ENCODE results near the gene C1QTNF1. TPM values are rescaled to one million over a fixed set of nuclear protein-coding genes. Genes with fewer than 3 reads are reported as not detected.

Gene C1QTNF1
- total RNA-seq, 3 donors from 2014 or later (not counting 1 experiment from before 2014, with no cell fraction given), result 0.20 to 0.28 TPM; not detected in 1

GRCh38 chr17:79075446-79075750 is 51.4 kb downstream of the C1QTNF1 start:
- peak overlapping the region; percentile 75 to 91 for H3K27ac Mint-ChIP-seq
- no peak for TF ChIP-seq CTCF (IDR thresholded peaks at IDR 0.05)
- Histone ChIP-seq H3K4me3 (ENCODE audit: low read length) (peak overlapping the region; percentile 38), H3K9me3 (ENCODE audit: control insufficient read depth, insufficient read depth, low read length) (no peaks in the 10 kb centered on the region), H3K4me1 (ENCODE audit: control insufficient read depth, insufficient read depth, low read length) (peaks cover 23% of the 10 kb centered on the region), H3K27ac (ENCODE audit: low read length) (peak overlapping the region; percentile 54), H3K27me3 (ENCODE audit: control insufficient read depth, insufficient read depth, low read length) (no peaks in the 10 kb centered on the region), H3K36me3 (ENCODE audit: control insufficient read depth, insufficient read depth, low read length) (peaks cover 7% of the 10 kb centered on the region)
- intact Hi-C loops (cut with micrococcal nuclease), result loop anchor here (2.0 kb wide), 1 partner anchor 17 kb away; no protein-coding TSS in a partner anchor
- H3K36me3 Mint-ChIP-seq, result no peaks in the 10 kb centered on the region
- 12% methylated on average over 6 of the region's 6 CpGs for WGBS (ENCODE audit: insufficient coverage)
- peaks cover 0 to 1% of the 10 kb centered on the region in 2 donors for H3K27me3 Mint-ChIP-seq (ENCODE audit: low read depth in 2 of 2)
- ATAC-seq (peak in 1 of 3 donors; percentile 15), DNase-seq (peak in 1 of 2 donors; percentile 55)
- H3K9me3 Mint-ChIP-seq, result no peaks in the 10 kb centered on the region
- peaks cover 10 to 21% of the 10 kb centered on the region in 2 donors for H3K4me1 Mint-ChIP-seq
- H3K4me3 Mint-ChIP-seq, result peak overlapping the region; percentile 88

DNA sequence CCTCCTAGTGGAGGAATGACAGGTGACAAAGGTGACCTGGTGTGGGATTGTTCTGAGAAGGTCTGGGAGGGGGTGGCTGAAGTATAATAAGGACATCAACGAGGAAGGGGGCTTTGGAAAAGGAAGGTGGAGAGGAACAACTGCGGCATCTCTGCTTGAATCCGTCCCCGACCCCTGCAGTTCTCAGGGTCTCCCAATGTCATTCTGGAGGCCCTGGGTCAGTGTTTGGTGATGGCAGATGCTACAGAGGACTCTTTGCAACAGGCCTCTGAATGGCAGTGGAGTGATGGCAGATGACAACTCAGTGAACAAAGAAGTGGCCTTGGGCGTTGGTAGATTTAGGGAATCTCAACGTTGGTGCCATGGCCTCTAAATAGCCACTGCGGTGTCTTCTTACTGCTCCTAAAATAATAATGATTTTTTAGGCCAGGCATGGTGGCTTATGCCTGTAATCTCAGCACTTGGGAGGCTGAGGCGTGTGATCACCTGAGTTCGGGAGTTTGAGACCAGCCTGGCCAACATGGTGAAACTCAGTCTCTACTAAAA is 52.0 kb downstream of the C1QTNF1 start:
- peak overlapping the region; percentile 54 for H3K27ac ChIP-seq (ENCODE audit: low read length)
- 93% methylated on average over 9 of the region's 9 CpGs for WGBS (ENCODE audit: insufficient coverage)
- H3K4me1 Mint-ChIP-seq, result peaks cover 10 to 21% of the 10 kb centered on the region in 2 donors

DNA sequence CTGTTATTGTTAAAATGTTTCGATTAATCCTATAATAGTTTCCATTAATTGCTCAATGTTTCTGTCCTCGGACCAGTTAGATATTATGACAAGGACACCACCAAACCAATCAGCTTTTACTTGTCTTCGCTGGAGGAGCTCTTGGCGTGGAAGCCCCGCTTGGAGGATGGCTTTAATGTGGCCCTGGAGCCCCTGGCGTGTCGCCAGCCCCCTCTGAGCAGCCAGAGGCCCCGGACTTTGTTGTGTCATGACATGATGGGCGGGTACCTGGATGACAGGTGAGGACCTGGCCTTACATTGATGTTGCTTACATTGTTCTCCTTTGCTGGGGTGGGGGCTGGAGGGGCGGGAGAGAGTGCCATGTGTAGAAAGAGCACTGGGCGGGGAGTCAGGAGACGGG is 53.6 kb downstream of the C1QTNF1 start:
- Histone ChIP-seq H3K27me3 (ENCODE audit: control insufficient read depth, insufficient read depth, low read length) (no peaks in the 10 kb centered on the region), H3K9me3 (ENCODE audit: control insufficient read depth, insufficient read depth, low read length) (no peaks in the 10 kb centered on the region), H3K4me1 (ENCODE audit: control insufficient read depth, insufficient read depth, low read length) (peaks cover 23% of the 10 kb centered on the region), H3K27ac (ENCODE audit: low read length) (no peak overlapping the region), H3K36me3 (ENCODE audit: control insufficient read depth, insufficient read depth, low read length) (peaks cover 18% of the 10 kb centered on the region), H3K4me3 (ENCODE audit: low read length) (no peak overlapping the region)
- Mint-ChIP-seq H3K4me3 (peak overlapping the region; percentile 40), H3K27me3 (ENCODE audit: low read depth in 2 of 2) (no peaks in the 10 kb centered on the region), H3K9me3 (no peaks in the 10 kb centered on the region), H3K4me1 (peaks cover 10 to 25% of the 10 kb centered on the region in 2 donors), H3K27ac (no peak overlapping the region), H3K36me3 (no peaks in the 10 kb centered on the region)
- 96% methylated on average over 12 of the region's 12 CpGs for WGBS (ENCODE audit: insufficient coverage)
- intact Hi-C loops (cut with micrococcal nuclease), result no loop called here
- no peak for TF ChIP-seq CTCF (IDR thresholded peaks at IDR 0.05)
- DNase-seq (no peak), ATAC-seq (no peak)

More for the DNA sequence above, 52.0 kb downstream of the C1QTNF1 start:
- peak overlapping the region; percentile 88 for H3K4me3 Mint-ChIP-seq
- DNase-seq, result no peak
- Histone ChIP-seq H3K4me3 (ENCODE audit: low read length) (no peak overlapping the region), H3K4me1 (ENCODE audit: control insufficient read depth, insufficient read depth, low read length) (peaks cover 23% of the 10 kb centered on the region), H3K9me3 (ENCODE audit: control insufficient read depth, insufficient read depth, low read length) (no peaks in the 10 kb centered on the region), H3K27me3 (ENCODE audit: control insufficient read depth, insufficient read depth, low read length) (no peaks in the 10 kb centered on the region), H3K36me3 (ENCODE audit: control insufficient read depth, insufficient read depth, low read length) (peaks cover 11% of the 10 kb centered on the region)
- TF ChIP-seq CTCF (IDR thresholded peaks at IDR 0.05), result no peak
- intact Hi-C loops (cut with micrococcal nuclease), result loop anchor here (2.0 kb wide), 1 partner anchor 17 kb away; no protein-coding TSS in a partner anchor
- no peaks in the 10 kb centered on the region for H3K27me3 Mint-ChIP-seq (ENCODE audit: low read depth in 2 of 2)
- H3K36me3 Mint-ChIP-seq, result no peaks in the 10 kb centered on the region
- H3K9me3 Mint-ChIP-seq, result no peaks in the 10 kb centered on the region
- H3K27ac Mint-ChIP-seq, result peak overlapping the region; percentile 75 to 91
- ATAC-seq, result no peak
